Endothelial cell of umbilical vein (primary cell): ENCODE measurements around the gene TSFM. TPM values are rescaled to one million over a fixed set of nuclear protein-coding genes. Genes with fewer than 3 reads are reported as not detected.

Experiments used
- BruUV-seq: library from RNA; stranded (reverse); fragments of 400-500 nt; replicated peaks from 2 replicates; lab custom pipeline; 2021; lab: Mats Ljungman, UMichigan
- CTCF ChIA-PET: fragments of 300-600, 350-600 bp; sonication (Branson Sonifier 250); formaldehyde crosslinking; loops from one replicate; lab custom pipeline; 2021; ENCODE audit warnings: antibody characterized with exemption, inconsistent platforms; lab: Charles Lee
- POLR2A ChIA-PET: fragments of 300-600, 350-600 bp; sonication (Branson Sonifier 250); formaldehyde crosslinking; loops from one replicate; lab custom pipeline; 2021; ENCODE audit warnings: antibody characterized with exemption, inconsistent platforms; lab: Charles Lee
- DNase-seq: peaks from one replicate; pipeline ENCODE4 v3.0.0-alpha.2; 2011; ENCODE audit warnings: low read depth, low spot score
- FAIRE-seq: peaks from 2 replicates; lab custom pipeline; 2011; peaks lifted over from hg19 to GRCh38; lab: Jason Lieb, UNC
- H2AFZ ChIP-seq: 2 replicates; pipeline ENCODE4 v1.6.0; 2012; ENCODE audit warnings: low read depth, low read length, control low read depth, inconsistent platforms
- H3K27ac ChIP-seq: 2 replicates; pipeline ENCODE4 v1.5.1; 2011; ENCODE audit warnings: low read depth, mild to moderate bottlenecking, control low read depth, low read length, moderate library complexity; ENCODE audit not compliant: insufficient read depth
- H3K27me3 ChIP-seq, 2 experiments: 2 replicates each; pipeline versions ENCODE4 v1.6.0 to v1.6.1; 2011; ENCODE audit warnings: low read length in 2 of 2, mixed read lengths in 1 of 2; ENCODE audit not compliant: control insufficient read depth in 2 of 2, insufficient read depth in 2 of 2
- H3K36me3 ChIP-seq, 2 experiments: 2 replicates in 1 of 2; 3 replicates in 1 of 2; pipeline ENCODE4 v1.5.1; 2011; ENCODE audit warnings: low read length in 2 of 2, mild to moderate bottlenecking in 1 of 2, moderate library complexity in 1 of 2; ENCODE audit not compliant: control insufficient read depth in 2 of 2, insufficient read depth in 2 of 2; ENCODE audit errors: extremely low read depth in 1 of 2
- H3K4me1 ChIP-seq: 3 replicates; pipeline ENCODE4 v1.5.1; 2011; ENCODE audit warnings: mild to moderate bottlenecking, low read length; ENCODE audit not compliant: control insufficient read depth, insufficient read depth; ENCODE audit errors: extremely low read depth
- H3K4me2 ChIP-seq: 2 replicates; pipeline ENCODE4 v1.6.1; 2011; ENCODE audit warnings: low read length, control low read depth, mixed read lengths; ENCODE audit not compliant: insufficient read depth
- H3K4me3 ChIP-seq, 3 experiments: fragments of 200-600 bp in 1 of 3; sonication (generic), shearing (Covaris generic) in 1 of 3; replicated peaks in 1 of 3; 2 replicates each; pipeline ENCODE4 v1.5.1; 2011 to 2016; ENCODE audit warnings: control low read depth in 3 of 3, low read length in 3 of 3, mild to moderate bottlenecking in 2 of 3, inconsistent platforms in 1 of 3, low read depth in 1 of 3, moderate library complexity in 1 of 3; ENCODE audit not compliant: insufficient read depth in 1 of 3
- H3K79me2 ChIP-seq: 2 replicates; pipeline ENCODE4 v1.6.0; 2012; ENCODE audit warnings: low read length, inconsistent platforms; ENCODE audit not compliant: control insufficient read depth, insufficient read depth
- H3K9ac ChIP-seq: replicated peaks from 2 replicates; pipeline ENCODE3; 2011; ENCODE audit warnings: low read length, control low read depth; ENCODE audit not compliant: insufficient read depth; ENCODE audit errors: extremely low read depth
- H3K9me1 ChIP-seq: replicated peaks from 3 replicates; pipeline ENCODE4 v1.6.0; 2011; ENCODE audit warnings: mild to moderate bottlenecking, low read length; ENCODE audit not compliant: control insufficient read depth, insufficient read depth; ENCODE audit errors: extremely low read depth
- H3K9me3 ChIP-seq: replicated peaks from 2 replicates; pipeline ENCODE4 v1.5.1; 2012; ENCODE audit warnings: low read length, inconsistent platforms; ENCODE audit not compliant: control insufficient read depth, insufficient read depth
- H4K20me1 ChIP-seq: replicated peaks from 2 replicates; pipeline ENCODE3; 2011; ENCODE audit warnings: mild to moderate bottlenecking, low read length; ENCODE audit not compliant: control insufficient read depth, insufficient read depth; ENCODE audit errors: extremely low read depth
- EZH2 ChIP-seq: IDR thresholded peaks from 2 replicates; pipeline ENCODE4 v1.6.1; 2012; ENCODE audit warnings: borderline replicate concordance, low read depth, mild to moderate bottlenecking, moderate library complexity, low read length, inconsistent platforms; ENCODE audit not compliant: severe bottlenecking
- FOS ChIP-seq: IDR thresholded peaks from 2 replicates; pipeline ENCODE4 v1.6.1; 2011; ENCODE audit warnings: mild to moderate bottlenecking, low read length, moderate library complexity, borderline replicate concordance; ENCODE audit not compliant: insufficient read depth
- GATA2 ChIP-seq: IDR thresholded peaks from 2 replicates; pipeline ENCODE4 v1.7.0; 2011; ENCODE audit warnings: low read depth, mild to moderate bottlenecking, moderate library complexity, mixed read lengths, low read length; ENCODE audit not compliant: insufficient read length, insufficient read depth
- JUN ChIP-seq: IDR thresholded peaks from 2 replicates; pipeline ENCODE4 v1.6.1; 2011; ENCODE audit warnings: borderline replicate concordance, low read depth; ENCODE audit not compliant: insufficient read length, insufficient read depth
- MYC ChIP-seq: IDR thresholded peaks from one replicate; pipeline ENCODE4 v1.6.1; 2011; ENCODE audit warnings: mild to moderate bottlenecking, low read depth, low read length
- POLR2A ChIP-seq: IDR thresholded peaks from 2 replicates; pipeline ENCODE4 v1.6.1; 2012; ENCODE audit warnings: low read depth, mild to moderate bottlenecking, control low read depth, low read length
- POLR2AphosphoS5 ChIP-seq: IDR thresholded peaks from 2 replicates; pipeline ENCODE4 v1.6.1; 2012; ENCODE audit warnings: low read depth, mild to moderate bottlenecking, control low read depth, low read length, moderate library complexity; ENCODE audit not compliant: insufficient read depth
- dilution Hi-C: fragments of 300-500 bp; cut with MboI; formaldehyde crosslinking; loops from one replicate; pipeline ENCODE4 v1.15.0; 2019; ENCODE audit warnings: low sequenced_read_pairs; ENCODE audit not compliant: extremely low pct_ligation_motif_present
- intact Hi-C: fragments of 100-400 bp; cut with micrococcal nuclease; formaldehyde crosslinking; loops from one replicate; pipeline ENCODE4 v1.10.0; 2022
- polyA plus RNA-seq, 4 experiments: library from polyadenylated mRNA; depleted of rRNA in 3 of 4; stranded (reverse) in 3 of 4; unstranded in 1 of 4; fragments of >200 nt; gene quantifications; 2 replicates each; pipeline versions ENCODE4 v1.2.1 to v1.2.3, GENCODE V29; 2011 to 2012; ENCODE audit warnings: missing spikeins in 1 of 4
- total RNA-seq: library from RNA; stranded (reverse); gene quantifications from 2 replicates; pipeline ENCODE4 v1.2.3, GENCODE V29; 2021
- TF ChIP-seq, protein P1 (sequence below): IDR thresholded peaks from 2 replicates; pipeline ENCODE4 v1.6.1; 2011; ENCODE audit not compliant: insufficient read depth, insufficient read length
- TF ChIP-seq, protein P2 (sequence below), 2 donors: IDR thresholded peaks; 1 replicate in 1 of 2; 2 replicates in 1 of 2; pipeline ENCODE4 v1.5.1; 2011; ENCODE audit warnings: low read length in 2 of 2, mild to moderate bottlenecking in 2 of 2, moderate library complexity in 2 of 2, control low read depth in 1 of 2, inconsistent platforms in 1 of 2, low read depth in 1 of 2; ENCODE audit not compliant: insufficient read depth in 1 of 2; ENCODE audit errors: extremely low read depth in 1 of 2

The TSFM gene
- total and polyA plus RNA-seq, 2 donors (not counting 3 experiments of a cell fraction or from before 2014, with no cell fraction given) = 16.5 to 41.8 TPM

DNA sequence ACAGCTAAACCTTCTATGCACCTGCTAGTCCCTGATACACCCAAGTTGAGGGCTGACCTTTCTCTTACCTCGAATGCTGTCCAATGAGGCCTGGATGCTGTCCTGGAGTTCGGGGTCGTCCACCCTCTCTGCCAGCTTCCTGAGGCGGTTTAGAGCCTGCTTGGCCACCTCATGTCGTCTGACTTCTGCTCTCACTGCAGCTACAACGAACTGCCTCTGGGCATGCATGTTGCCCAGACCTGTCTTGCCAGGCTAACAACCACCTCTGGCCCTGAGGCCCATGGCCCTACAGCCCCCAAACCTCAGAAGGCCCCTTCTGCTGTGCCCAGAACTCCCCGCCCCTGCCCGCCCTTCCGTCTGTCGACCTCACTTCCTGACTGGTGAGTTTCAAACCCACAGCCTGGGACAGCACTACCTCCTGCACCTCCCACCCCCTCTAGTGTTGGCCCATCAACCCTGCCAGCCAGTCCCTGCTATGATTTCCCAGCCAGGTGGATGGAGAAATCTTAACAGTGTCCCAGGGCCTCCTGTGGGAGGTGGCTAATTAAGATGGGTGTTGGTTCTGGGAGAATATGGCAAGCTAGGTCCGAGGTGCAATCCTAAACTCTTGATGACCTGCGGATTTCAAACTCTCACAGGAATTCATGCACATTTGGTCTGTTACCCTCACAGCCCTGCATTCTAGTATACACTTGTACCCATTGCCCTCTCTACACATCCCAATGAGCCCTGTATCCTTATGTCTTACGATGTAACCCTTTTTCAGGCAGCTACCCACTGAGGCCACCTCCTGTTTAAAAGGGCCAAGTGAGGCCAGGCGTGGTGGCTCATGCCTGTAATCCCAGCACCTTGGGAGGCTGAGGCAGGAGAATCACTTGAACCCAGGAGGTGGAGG is 40.5 kb upstream of the TSFM start:
- no TSS peak for BruUV-seq
- Histone ChIP-seq H3K9me3 (no peaks in the 10 kb centered on the region), H3K79me2 (no peaks in the 10 kb centered on the region), H3K4me3 (no peak overlapping the region), H3K36me3 (no peaks in the 10 kb centered on the region), H3K27ac (no peak overlapping the region), H3K27me3 (peaks cover 32 to 38% of the 10 kb centered on the region in 2 experiments), H2AFZ (no peak overlapping the region), H3K9me1 (no peaks in the 10 kb centered on the region), H3K4me2 (no peak overlapping the region), H3K9ac (no peak overlapping the region), H3K4me1 (peaks cover 10% of the 10 kb centered on the region), H4K20me1 (no peaks in the 10 kb centered on the region)
- FAIRE-seq (no peak), DNase-seq (no peak)
- ChIA-PET CTCF (interaction anchor here (0.9 to 1.1 kb wide), 2 partner anchors 15 kb away, joined by 3 to 9 read pairs; no protein-coding TSS in a partner anchor), POLR2A (no interaction called here)
- intact Hi-C loops = no loop called here
- dilution Hi-C loops = no loop called here
- TF ChIP-seq EZH2 (no peak), JUN (no peak), POLR2A (no peak), FOS (no peak), GATA2 (no peak), POLR2AphosphoS5 (no peak), MYC (no peak)
- TF ChIP-seq, protein P1, sequence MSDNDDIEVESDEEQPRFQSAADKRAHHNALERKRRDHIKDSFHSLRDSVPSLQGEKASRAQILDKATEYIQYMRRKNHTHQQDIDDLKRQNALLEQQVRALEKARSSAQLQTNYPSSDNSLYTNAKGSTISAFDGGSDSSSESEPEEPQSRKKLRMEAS = no peak
- TF ChIP-seq, protein P2, sequence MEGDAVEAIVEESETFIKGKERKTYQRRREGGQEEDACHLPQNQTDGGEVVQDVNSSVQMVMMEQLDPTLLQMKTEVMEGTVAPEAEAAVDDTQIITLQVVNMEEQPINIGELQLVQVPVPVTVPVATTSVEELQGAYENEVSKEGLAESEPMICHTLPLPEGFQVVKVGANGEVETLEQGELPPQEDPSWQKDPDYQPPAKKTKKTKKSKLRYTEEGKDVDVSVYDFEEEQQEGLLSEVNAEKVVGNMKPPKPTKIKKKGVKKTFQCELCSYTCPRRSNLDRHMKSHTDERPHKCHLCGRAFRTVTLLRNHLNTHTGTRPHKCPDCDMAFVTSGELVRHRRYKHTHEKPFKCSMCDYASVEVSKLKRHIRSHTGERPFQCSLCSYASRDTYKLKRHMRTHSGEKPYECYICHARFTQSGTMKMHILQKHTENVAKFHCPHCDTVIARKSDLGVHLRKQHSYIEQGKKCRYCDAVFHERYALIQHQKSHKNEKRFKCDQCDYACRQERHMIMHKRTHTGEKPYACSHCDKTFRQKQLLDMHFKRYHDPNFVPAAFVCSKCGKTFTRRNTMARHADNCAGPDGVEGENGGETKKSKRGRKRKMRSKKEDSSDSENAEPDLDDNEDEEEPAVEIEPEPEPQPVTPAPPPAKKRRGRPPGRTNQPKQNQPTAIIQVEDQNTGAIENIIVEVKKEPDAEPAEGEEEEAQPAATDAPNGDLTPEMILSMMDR (IDR thresholded peaks at IDR 0.05; ENCODE audit: extremely low read depth in 1 of 2, insufficient read depth in 1 of 2, low read depth in 1 of 2, low read length in 2 of 2) = no peak
